ENCODE measurements around the gene NF1.

DNA sequence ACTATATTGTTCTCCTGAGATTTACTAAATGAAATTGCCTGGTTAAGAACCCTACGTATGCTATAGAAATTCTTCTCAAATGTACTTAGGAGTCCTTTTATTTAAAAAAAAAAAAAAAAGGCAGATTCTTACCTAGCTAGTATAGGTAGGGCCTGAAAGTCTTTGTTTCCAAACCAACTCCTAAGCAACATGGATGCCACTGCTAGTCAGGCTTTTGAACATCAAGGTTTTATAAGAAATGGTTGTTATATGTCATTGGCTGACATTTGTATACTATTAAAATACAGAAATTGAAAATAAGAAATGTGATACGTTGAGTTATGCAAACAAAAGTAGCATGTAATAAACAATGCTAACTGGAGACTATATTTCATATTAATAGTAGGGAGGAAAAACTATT, 225.5 kb downstream of the NF1 start:
- TF ChIP-seq, protein P1, sequence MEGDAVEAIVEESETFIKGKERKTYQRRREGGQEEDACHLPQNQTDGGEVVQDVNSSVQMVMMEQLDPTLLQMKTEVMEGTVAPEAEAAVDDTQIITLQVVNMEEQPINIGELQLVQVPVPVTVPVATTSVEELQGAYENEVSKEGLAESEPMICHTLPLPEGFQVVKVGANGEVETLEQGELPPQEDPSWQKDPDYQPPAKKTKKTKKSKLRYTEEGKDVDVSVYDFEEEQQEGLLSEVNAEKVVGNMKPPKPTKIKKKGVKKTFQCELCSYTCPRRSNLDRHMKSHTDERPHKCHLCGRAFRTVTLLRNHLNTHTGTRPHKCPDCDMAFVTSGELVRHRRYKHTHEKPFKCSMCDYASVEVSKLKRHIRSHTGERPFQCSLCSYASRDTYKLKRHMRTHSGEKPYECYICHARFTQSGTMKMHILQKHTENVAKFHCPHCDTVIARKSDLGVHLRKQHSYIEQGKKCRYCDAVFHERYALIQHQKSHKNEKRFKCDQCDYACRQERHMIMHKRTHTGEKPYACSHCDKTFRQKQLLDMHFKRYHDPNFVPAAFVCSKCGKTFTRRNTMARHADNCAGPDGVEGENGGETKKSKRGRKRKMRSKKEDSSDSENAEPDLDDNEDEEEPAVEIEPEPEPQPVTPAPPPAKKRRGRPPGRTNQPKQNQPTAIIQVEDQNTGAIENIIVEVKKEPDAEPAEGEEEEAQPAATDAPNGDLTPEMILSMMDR (IDR thresholded peaks at IDR 0.05) = no peak
- TF ChIP-seq, protein P2, sequence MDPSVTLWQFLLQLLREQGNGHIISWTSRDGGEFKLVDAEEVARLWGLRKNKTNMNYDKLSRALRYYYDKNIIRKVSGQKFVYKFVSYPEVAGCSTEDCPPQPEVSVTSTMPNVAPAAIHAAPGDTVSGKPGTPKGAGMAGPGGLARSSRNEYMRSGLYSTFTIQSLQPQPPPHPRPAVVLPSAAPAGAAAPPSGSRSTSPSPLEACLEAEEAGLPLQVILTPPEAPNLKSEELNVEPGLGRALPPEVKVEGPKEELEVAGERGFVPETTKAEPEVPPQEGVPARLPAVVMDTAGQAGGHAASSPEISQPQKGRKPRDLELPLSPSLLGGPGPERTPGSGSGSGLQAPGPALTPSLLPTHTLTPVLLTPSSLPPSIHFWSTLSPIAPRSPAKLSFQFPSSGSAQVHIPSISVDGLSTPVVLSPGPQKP (IDR thresholded peaks at IDR 0.05; ENCODE audit: low read depth, low read length) = no peak
- TF ChIP-seq ZSCAN20 (CRISPR knock-in tag; IDR thresholded peaks at IDR 0.05) = no peak
- TF ChIP-seq POLR2A (IDR thresholded peaks at IDR 0.05; ENCODE audit: low read length) = no peak
- TF ChIP-seq RAD21 (conservative IDR thresholded peaks at IDR 0.05 in 1 of 2, IDR thresholded peaks at IDR 0.05 in 1 of 2) = no peak
- no peak for TF ChIP-seq CBX8 (IDR thresholded peaks at IDR 0.05)
- no peak for TF ChIP-seq SREBF2 (IDR thresholded peaks at IDR 0.05)
- no peak for TF ChIP-seq BHLHE40 (IDR thresholded peaks at IDR 0.05; ENCODE audit: low read depth, low read length)
- TF ChIP-seq HOXA7 (CRISPR knock-in tag; IDR thresholded peaks at IDR 0.05) = no peak
- no peak for TF ChIP-seq CHD2 (IDR thresholded peaks at IDR 0.05; ENCODE audit: low read length, partially characterized antibody)
- TF ChIP-seq KDM1A (IDR thresholded peaks at IDR 0.05; ENCODE audit: low read depth) = no peak
- no peak for TF ChIP-seq SMC3 (IDR thresholded peaks at IDR 0.05)
